GM19397 (cell line): ENCODE results near the gene BMP6.

Experiments
- ATAC-seq: cut with Tn5 transposase; IDR thresholded peaks from one replicate; pipeline ENCODE4 v1.9.1; 2021; ENCODE audit warnings: mild to moderate bottlenecking, moderate library complexity; ENCODE audit not compliant: unreplicated experiment

BMP6 gene

GRCh38 chr6:7901056-7901455, 175.2 kb downstream of the BMP6 start:
- ATAC-seq: no peak

GRCh38 chr6:7901780-7902179, 175.9 kb downstream of the BMP6 start:
- ATAC-seq: no peak

DNA sequence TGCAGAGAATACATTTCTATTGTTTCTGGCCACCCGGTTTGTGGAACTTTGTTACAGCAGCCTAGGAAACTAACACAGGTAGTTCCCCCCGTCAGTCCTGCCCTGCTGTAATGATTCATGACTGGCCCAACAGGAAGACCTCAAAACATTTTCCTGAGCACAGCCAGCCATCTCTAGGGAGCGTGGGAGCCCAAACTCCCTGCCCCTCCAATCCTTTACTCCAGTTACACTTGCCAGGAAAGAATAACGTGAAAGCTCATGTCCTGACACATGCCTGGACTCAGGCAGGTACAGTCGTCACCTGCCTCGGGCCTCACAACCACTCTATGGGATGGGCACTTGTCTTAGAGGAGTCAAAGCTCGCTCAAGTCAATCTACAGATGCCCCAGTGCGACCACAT, 176.3 kb downstream of the BMP6 start:
- no peak for ATAC-seq

DNA sequence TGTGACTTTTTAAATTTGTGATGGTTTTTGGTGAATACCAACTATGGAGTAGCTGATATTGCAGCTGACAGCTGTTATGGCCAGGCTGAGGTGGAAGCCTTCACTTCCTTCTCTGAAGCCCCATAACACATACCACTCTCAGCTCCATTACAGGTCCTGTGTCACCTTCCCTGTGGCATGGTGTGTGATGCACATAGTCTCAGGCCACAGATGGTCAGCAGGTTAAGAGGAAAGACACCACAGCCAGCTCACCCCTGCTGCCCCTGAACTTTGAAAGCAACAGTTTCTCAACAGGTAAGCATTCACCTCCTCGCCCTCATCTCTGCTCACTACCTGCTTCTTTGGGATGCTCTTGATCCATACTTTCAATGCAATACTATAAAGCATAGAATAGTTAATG, 177.0 kb downstream of the BMP6 start:
- no peak for ATAC-seq

- ATAC-seq: no peak
Measured at GRCh38 chr6:7903673-7904072, 177.8 kb downstream of the BMP6 start.

DNA sequence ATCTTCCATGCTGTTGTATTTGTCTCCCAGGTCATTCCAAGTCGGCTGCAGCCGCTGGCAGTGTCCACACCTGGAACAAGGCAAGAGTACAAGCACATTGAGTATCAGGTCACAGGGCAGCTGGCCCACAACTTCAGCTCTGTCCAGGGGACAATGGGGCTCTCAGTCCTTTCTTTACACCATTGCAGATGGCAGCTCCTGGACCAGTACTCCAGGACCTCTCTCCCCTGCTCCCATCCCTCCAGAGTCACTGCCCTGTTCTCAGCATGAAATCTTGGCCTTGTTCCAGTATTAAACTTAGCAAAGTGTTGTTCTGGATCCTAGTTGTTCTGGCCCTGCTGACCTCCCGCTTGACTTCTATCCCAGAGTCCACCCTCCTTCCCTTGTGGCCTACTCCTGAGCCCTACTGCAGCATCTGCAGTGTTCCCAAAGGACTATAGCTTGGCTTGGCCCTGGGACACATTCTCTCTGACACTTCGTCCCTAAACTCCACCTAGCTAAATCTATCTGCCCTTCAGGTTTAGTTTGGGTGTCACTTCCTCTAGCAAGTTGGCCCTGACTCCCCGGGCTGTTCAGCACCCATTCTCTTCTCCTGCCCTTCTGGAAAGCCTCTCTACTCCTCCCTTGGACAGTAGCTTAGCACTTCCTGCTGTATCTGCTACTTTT, 178.9 kb downstream of the BMP6 start:
- ATAC-seq: no peak

GRCh38 chr6:7905416-7905815, 179.5 kb downstream of the BMP6 start:
- ATAC-seq: no peak

- ATAC-seq: no peak
Measured at GRCh38 chr6:7906741-7907140, 180.8 kb downstream of the BMP6 start.

DNA sequence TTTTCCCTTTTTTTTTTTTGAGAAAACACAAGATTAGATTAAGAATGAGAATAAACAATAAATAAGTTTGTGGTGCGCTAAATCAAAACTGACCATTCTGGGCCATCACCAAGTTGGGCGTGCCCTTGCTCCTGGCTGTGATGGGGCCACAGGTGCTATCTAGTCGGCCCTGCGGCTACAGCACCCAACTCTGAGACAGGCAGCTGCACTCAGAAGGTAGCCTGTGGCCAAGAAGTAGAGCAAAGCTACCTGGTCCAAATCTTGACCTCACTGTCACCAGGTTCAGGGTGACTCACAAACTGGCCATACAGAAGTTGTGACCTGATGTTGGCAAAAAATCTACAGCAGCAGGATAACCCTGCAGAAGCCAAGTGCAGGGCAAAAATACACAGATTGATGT, 181.3 kb downstream of the BMP6 start:
- no peak for ATAC-seq

GRCh38 chr6:7909323-7910276, 183.7 kb downstream of the BMP6 start:
- peak; percentile 30 for ATAC-seq

- peak; percentile 29 for ATAC-seq
Measured at GRCh38 chr6:7910298-7910653, 184.4 kb downstream of the BMP6 start.

DNA sequence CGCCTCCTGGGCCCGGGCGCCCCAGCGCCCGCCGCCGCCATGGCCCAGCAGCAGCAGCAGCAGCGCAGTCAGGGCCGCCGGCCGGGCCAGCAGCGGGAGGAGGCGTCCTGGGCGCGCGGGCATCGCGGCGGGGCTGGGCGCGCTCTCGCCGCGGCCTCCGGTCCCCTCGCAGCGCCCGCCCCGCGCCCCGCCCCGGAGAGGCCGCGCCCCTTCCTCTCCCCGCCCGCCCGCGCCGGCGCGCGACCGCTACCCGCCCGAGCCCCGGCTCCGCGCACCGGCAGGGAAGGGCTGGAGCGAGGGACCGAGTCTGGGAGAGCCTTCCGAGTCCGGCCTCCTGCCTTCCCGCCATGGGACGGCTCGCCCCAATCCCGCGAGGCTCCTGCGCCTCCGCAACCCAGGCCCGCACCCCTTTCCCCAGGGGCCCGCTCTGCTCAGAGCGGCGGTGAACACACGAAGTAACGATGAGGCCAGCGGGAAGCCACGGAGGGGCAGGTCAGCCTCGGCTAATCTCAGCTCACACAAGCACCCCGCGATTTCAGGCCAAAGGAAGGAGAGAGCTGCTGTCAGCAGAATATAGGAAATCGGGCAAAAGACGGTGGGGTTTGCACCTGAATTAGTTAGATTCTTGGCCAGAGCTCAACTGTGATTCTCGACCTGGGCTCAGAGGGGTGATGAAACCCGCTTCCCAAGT, 184.9 kb downstream of the BMP6 start, which contains the start of gene TXNDC5:
TSS of gene TXNDC5 (minus strand) at position 135 of the 691 bp plus-strand sequence. CDS start at position 123, 12 bp downstream.
- ATAC-seq: peak; percentile 79

- no peak for ATAC-seq
Measured at GRCh38 chr6:7911345-7911725, 185.4 kb downstream of the BMP6 start.

DNA sequence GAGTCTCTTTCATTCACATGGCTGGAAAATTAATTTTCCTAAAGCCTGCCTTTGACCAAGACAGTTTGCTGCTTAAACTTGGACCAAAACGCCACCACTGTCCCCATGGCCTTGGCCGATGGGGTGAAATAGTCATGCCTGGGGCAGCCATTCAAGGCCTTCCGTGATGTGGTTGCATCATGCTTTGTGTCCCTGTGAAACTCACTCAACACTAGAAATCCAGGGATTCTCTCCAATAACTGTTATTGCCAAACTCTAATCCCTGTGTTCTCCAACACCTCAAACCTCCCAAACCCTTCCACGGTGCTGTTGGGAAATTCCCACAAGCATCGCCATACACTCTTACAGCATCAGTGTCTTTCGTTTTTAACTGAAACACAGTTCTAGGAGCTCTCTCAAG, 186.1 kb downstream of the BMP6 start:
- no peak for ATAC-seq

- no peak for ATAC-seq
Measured at GRCh38 chr6:7912736-7913517, 187.0 kb downstream of the BMP6 start.

DNA sequence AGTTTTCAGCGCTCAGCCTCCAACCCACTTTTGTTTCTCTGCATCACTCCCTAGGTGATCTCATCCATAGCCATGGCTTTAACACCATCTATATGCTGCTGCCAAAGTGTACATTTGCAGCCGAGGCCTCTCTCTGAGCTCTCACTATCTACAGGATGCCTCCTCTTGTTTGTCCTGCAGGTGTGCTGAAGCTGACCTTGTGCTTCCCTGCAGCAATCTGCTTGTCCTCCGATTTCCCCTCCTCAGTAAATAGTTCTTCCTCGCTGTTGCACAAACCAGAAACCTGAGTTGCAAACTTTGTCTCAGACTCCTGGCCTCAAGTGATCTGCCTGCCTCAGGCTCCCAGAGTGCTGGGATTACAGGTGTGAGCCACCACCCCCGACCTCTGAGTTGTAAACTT, 188.4 kb downstream of the BMP6 start:
- no peak for ATAC-seq

- no peak for ATAC-seq
Measured at GRCh38 chr6:7914991-7915789, 189.3 kb downstream of the BMP6 start.

- peak; percentile 74 for ATAC-seq
Measured at GRCh38 chr6:7916959-7917358, 191.1 kb downstream of the BMP6 start.

DNA sequence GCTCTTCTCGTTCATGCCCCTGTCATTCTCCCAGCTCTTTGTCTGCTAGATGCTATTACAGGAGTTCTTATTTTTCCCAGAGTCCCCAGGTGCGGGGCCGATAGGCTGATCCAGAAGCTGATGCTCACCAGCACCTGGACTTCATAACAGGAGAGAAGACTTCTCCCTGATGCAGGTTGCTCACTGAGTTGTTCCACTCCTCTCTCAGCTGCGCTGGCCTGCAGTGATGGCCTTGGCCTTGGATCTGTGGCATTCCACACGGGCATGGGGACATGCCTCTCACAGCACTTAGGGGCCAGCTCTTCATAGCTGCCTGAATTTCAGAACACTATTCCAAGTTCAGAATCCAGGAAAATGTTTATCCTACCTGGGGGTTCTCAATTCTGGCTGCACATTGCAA, 191.8 kb downstream of the BMP6 start:
- ATAC-seq: no peak

DNA sequence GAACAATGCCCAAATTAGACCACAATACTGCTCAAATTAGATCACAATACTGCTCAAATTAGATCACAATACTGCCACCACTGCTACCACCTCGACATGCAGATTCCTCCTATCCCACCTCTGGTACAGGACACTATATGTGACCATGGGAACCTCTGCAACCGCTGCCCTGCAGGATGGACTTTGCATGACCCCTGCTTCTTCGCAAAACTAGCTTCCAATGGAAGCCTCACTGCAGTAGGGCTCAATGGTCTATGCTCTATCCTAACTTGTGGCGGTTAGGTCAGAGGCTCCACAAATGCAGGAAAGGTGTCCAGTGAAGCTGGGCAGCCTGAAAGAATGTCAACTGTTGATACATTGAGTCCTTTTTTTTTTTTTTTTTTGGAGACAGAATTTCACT, 192.5 kb downstream of the BMP6 start:
- ATAC-seq: no peak
